B cell (primary cell): ENCODE data around the gene NUDT4.
"Not testable (repeated sequence)": the region's sequence is repeated elsewhere in the genome, so short reads cannot be mapped to it uniquely, and the experiment has no call there.

ENCODE experiments used
- EZH2 ChIP-seq: IDR thresholded peaks from 2 replicates; pipeline ENCODE4 v1.6.1; 2012; ENCODE audit warnings: borderline replicate concordance, low read depth, mild to moderate bottlenecking, moderate library complexity, low read length; ENCODE audit not compliant: insufficient read depth, poor library complexity, severe bottlenecking
- TF ChIP-seq, protein P1 (sequence below): fragments of 200-600 bp; IDR thresholded peaks from one replicate; pipeline ENCODE4 v1.8.0; 2022; ENCODE audit warnings: antibody characterized with exemption, mild to moderate bottlenecking

- TF ChIP-seq, protein P1, sequence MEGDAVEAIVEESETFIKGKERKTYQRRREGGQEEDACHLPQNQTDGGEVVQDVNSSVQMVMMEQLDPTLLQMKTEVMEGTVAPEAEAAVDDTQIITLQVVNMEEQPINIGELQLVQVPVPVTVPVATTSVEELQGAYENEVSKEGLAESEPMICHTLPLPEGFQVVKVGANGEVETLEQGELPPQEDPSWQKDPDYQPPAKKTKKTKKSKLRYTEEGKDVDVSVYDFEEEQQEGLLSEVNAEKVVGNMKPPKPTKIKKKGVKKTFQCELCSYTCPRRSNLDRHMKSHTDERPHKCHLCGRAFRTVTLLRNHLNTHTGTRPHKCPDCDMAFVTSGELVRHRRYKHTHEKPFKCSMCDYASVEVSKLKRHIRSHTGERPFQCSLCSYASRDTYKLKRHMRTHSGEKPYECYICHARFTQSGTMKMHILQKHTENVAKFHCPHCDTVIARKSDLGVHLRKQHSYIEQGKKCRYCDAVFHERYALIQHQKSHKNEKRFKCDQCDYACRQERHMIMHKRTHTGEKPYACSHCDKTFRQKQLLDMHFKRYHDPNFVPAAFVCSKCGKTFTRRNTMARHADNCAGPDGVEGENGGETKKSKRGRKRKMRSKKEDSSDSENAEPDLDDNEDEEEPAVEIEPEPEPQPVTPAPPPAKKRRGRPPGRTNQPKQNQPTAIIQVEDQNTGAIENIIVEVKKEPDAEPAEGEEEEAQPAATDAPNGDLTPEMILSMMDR, result not testable (repeated sequence)
- TF ChIP-seq EZH2, result not testable (repeated sequence)
These were observed 4.3 kb downstream of the NUDT4 start for GRCh38 chr12:93381976-93382437.
